HCT116 (cell line): ENCODE data around the gene KCNK18. TPM values are rescaled to one million over a fixed set of nuclear protein-coding genes. Genes with fewer than 3 reads are reported as not detected.

Source experiments
- ATAC-seq: fragments of 200-7000 bp; cut with Tn5 transposase; 2 replicates; pipeline ENCODE4 v1.9.1; 2020; ENCODE audit warnings: mild to moderate bottlenecking, moderate library complexity
- BruUV-seq: library from RNA; stranded (reverse); fragments of 400-500 nt; replicated peaks from 2 replicates; lab custom pipeline; 2021; lab: Mats Ljungman, UMichigan
- CTCF ChIA-PET: fragments of 300-600 bp; sonication (Branson Sonifier 250); formaldehyde crosslinking; loops from one replicate; lab custom pipeline; 2021; ENCODE audit warnings: antibody characterized with exemption; lab: Charles Lee
- POLR2A ChIA-PET: fragments of 300-600, 350-600 bp; sonication (Branson Sonifier 250); formaldehyde crosslinking; loops from one replicate; lab custom pipeline; 2021; ENCODE audit warnings: antibody characterized with exemption; lab: Charles Lee
- RAD21 ChIA-PET, 2 experiments: fragments of 300-600 bp; sonication (Branson Sonifier 250); formaldehyde crosslinking; loops; one replicate each; lab custom pipeline; 2023; ENCODE audit warnings: low total read pairs in 2 of 2; ENCODE audit not compliant: uncharacterized antibody in 2 of 2, unreplicated experiment in 2 of 2, low non-redundant PET in 1 of 2; lab: Charles Lee
- DNase-seq: peaks from one replicate; pipeline ENCODE4 v3.0.0-alpha.2; 2010; ENCODE audit warnings: low read depth, low spot score
- H2AFZ ChIP-seq: fragments of 200-600 bp; shearing (Covaris generic), sonication (generic); 2 replicates; pipeline ENCODE4 v1.6.1; 2017; ENCODE audit warnings: low read depth, mixed run types, mixed read lengths, antibody characterized with exemption, low read length; ENCODE audit not compliant: poor library complexity, severe bottlenecking
- H3K27ac ChIP-seq: 2 replicates; pipeline ENCODE4 v1.5.1; 2012; ENCODE audit warnings: low read depth, low read length
- H3K27me3 ChIP-seq: fragments of 200-600 bp; sonication (generic); 2 replicates; pipeline ENCODE4 v1.6.1; 2016; ENCODE audit warnings: mixed run types, low read length, mixed read lengths; ENCODE audit not compliant: insufficient read depth
- H3K36me3 ChIP-seq, 2 experiments: fragments of 200-500 bp in 1 of 2; fragments of 200-600 bp in 1 of 2; sonication (Bioruptor generic) in 1 of 2; sonication (generic) in 1 of 2; 2 replicates each; pipeline versions ENCODE4 v1.5.1 to v1.6.1; 2014 to 2016; ENCODE audit warnings: low read length in 2 of 2, inconsistent platforms in 1 of 2, mixed read lengths in 1 of 2, mixed run types in 1 of 2; ENCODE audit not compliant: insufficient read depth in 2 of 2, control insufficient read depth in 1 of 2
- H3K4me1 ChIP-seq, 2 experiments: fragments of 200-600 bp in 1 of 2; sonication (generic) in 1 of 2; 2 replicates each; pipeline versions ENCODE4 v1.5.1 to v1.6.1; 2012 to 2017; ENCODE audit warnings: low read length in 2 of 2, inconsistent platforms in 1 of 2, mild to moderate bottlenecking in 1 of 2, mixed read lengths in 1 of 2, mixed run types in 1 of 2, moderate library complexity in 1 of 2; ENCODE audit not compliant: insufficient read depth in 2 of 2, control insufficient read depth in 1 of 2
- H3K4me2 ChIP-seq: fragments of 200-600 bp; sonication (generic); 2 replicates; pipeline ENCODE4 v1.6.1; 2017; ENCODE audit warnings: mixed run types, low read length, mixed read lengths
- H3K4me3 ChIP-seq, 2 experiments: fragments of 200-600 bp in 1 of 2; sonication (generic) in 1 of 2; replicated peaks in 1 of 2; 2 replicates each; pipeline ENCODE4 v1.5.1; 2011 to 2016; ENCODE audit warnings: low read length in 2 of 2, control low read depth in 1 of 2, low read depth in 1 of 2, mild to moderate bottlenecking in 1 of 2, mixed read lengths in 1 of 2, mixed run types in 1 of 2
- H3K79me2 ChIP-seq: fragments of 200-600 bp; sonication (generic); 2 replicates; pipeline ENCODE4 v1.6.1; 2017; ENCODE audit warnings: mild to moderate bottlenecking, mixed run types, low read length, moderate library complexity, mixed read lengths; ENCODE audit not compliant: insufficient read depth
- H3K9ac ChIP-seq: fragments of 200-600 bp; sonication (generic); 2 replicates; pipeline ENCODE4 v1.6.1; 2016; ENCODE audit warnings: low read length, mixed read lengths
- H3K9me2 ChIP-seq: fragments of 200-600 bp; sonication (generic), shearing (Covaris generic); 2 replicates; pipeline ENCODE4 v1.6.1; 2017; ENCODE audit warnings: mixed run types, mild to moderate bottlenecking, moderate library complexity; ENCODE audit not compliant: insufficient read depth
- H3K9me3 ChIP-seq, 2 experiments: fragments of 200-500 bp in 1 of 2; fragments of 200-600 bp in 1 of 2; sonication (Bioruptor generic) in 1 of 2; sonication (generic) in 1 of 2; 2 replicates each; pipeline ENCODE4 v1.6.1; 2014 to 2017; ENCODE audit warnings: low read length in 2 of 2, mixed read lengths in 2 of 2, inconsistent platforms in 1 of 2, low read depth in 1 of 2, mild to moderate bottlenecking in 1 of 2, mixed run types in 1 of 2, moderate library complexity in 1 of 2; ENCODE audit not compliant: control insufficient read depth in 1 of 2, insufficient read depth in 1 of 2
- H4K20me1 ChIP-seq: fragments of 200-600 bp; sonication (generic), shearing (Covaris generic); 2 replicates; pipeline ENCODE4 v1.6.1; 2017; ENCODE audit warnings: mixed run types, mild to moderate bottlenecking, moderate library complexity; ENCODE audit not compliant: insufficient read depth
- FOSL1 ChIP-seq: IDR thresholded peaks from 2 replicates; pipeline ENCODE4 v1.6.1; 2012; ENCODE audit warnings: low read depth
- JUND ChIP-seq: IDR thresholded peaks from 2 replicates; pipeline ENCODE4 v1.6.1; 2012
- POLR2A ChIP-seq: IDR thresholded peaks from 2 replicates; pipeline ENCODE4 v1.7.0; 2011; ENCODE audit warnings: borderline replicate concordance; ENCODE audit not compliant: insufficient read depth, insufficient read length; ENCODE audit errors: extremely low read depth
- POLR2AphosphoS5 ChIP-seq: IDR thresholded peaks from 2 replicates; pipeline ENCODE4 v1.6.1; 2011; ENCODE audit warnings: mild to moderate bottlenecking, low read depth, low read length, moderate library complexity
- RAD21 ChIP-seq: IDR thresholded peaks from 2 replicates; pipeline ENCODE4 v1.6.1; 2012; ENCODE audit warnings: low read depth, mild to moderate bottlenecking
- SIN3A ChIP-seq: IDR thresholded peaks from 2 replicates; pipeline ENCODE4 v1.6.1; 2012; ENCODE audit warnings: low read depth
- SRF ChIP-seq: IDR thresholded peaks from 2 replicates; pipeline ENCODE4 v1.6.1; 2012; ENCODE audit warnings: low read depth
- TCF7L2 ChIP-seq: IDR thresholded peaks from 2 replicates; pipeline ENCODE4 v1.7.0; 2011; ENCODE audit warnings: borderline replicate concordance, inconsistent platforms; ENCODE audit not compliant: insufficient read depth, insufficient read length; ENCODE audit errors: extremely low read depth
- YY1 ChIP-seq: IDR thresholded peaks from 2 replicates; pipeline ENCODE4 v1.6.1; 2011; ENCODE audit warnings: low read length, low read depth, moderate library complexity, mild to moderate bottlenecking; ENCODE audit not compliant: insufficient replicate concordance; ENCODE audit errors: extremely low read depth
- ZFX ChIP-seq: fragments of 450-650 bp; IDR thresholded peaks from 2 replicates; pipeline ENCODE4 v1.6.1; 2017
- intact Hi-C: fragments of 100-400 bp; cut with micrococcal nuclease; formaldehyde crosslinking; loops from 2 replicates; pipeline ENCODE4 v1.10.0; 2022
- total RNA-seq: library from RNA; stranded (reverse); gene quantifications from one replicate; pipeline ENCODE4 v1.2.1, GENCODE V29; 2021; ENCODE audit not compliant: unreplicated experiment
- TF ChIP-seq, protein P1 (sequence below), 3 experiments: fragments of 200-600 bp in 1 of 3; sonication (generic) in 1 of 3; IDR thresholded peaks in 2 of 3; conservative IDR thresholded peaks in 1 of 3; 2 replicates each; pipeline ENCODE4 v1.5.1; 2012 to 2017; ENCODE audit warnings: low read depth in 2 of 3, low read length in 2 of 3, antibody characterized with exemption in 1 of 3, borderline replicate concordance in 1 of 3, control low read depth in 1 of 3, mild to moderate bottlenecking in 1 of 3, mixed read lengths in 1 of 3, mixed run types in 1 of 3, moderate library complexity in 1 of 3; ENCODE audit not compliant: insufficient read depth in 1 of 3
- TF ChIP-seq, protein P2 (sequence below): IDR thresholded peaks from 2 replicates; pipeline ENCODE4 v1.6.1; 2012; ENCODE audit warnings: low read depth

The KCNK18 gene
- total RNA-seq, 1 experiment from 2014 or later, result not detected

DNA sequence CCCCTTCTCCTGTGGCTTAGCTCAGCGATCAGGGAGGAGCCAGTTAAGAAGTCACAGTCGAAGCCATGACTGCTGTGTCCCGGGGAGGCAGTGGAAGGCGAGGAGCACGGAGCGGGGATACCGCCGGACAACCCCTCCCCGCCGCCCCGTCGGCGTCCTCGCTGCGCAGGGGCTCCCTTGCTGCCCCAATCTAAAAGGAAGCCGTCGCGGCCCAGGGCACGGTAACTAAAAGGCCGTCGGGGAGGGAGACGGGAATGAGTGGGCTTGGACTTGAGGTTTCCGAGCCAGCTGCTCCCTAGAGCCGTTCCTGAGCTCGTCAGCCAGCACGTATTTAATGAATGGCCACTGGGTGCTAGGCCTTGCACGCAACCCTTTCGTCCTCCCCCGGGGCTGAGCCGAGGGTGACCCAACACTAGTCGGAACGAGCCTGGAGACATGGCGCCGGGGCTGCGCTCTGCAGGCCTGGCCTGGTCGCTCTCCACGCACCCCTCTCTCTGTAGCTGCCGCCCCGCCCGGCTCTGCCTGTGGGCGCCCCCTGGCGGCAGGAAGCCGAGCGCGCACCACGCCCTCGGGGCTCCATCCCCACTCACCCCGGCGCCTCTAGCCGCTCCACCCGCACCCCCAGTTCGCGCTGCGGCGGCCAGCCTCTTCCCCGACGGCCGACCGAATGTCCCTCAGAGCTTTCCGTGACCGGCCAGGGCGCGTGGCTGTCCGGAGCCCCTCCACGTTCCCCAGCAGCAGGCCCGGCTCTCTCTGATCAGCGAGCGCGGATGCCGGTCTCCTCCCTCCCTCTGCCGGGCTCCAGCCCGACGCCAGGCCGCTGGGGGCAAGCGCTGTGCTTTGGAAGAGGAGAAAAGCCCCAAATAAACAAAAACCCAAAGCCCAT lies 29.3 kb upstream of the KCNK18 start:
- CTCF ChIA-PET, result interaction anchor here (0.6 to 17.7 kb wide), 24 partner anchors 8 to 533 kb away, joined by 3 to 629 read pairs (median 4); no protein-coding TSS in a partner anchor

More for the DNA sequence above, 29.3 kb upstream of the KCNK18 start:
- peak; percentile 91 for ATAC-seq
- H3K9me3 ChIP-seq, result no peaks in the 10 kb centered on the region
- no peaks in the 10 kb centered on the region for H3K79me2 ChIP-seq
- TF ChIP-seq ZFX, result peak; percentile 75; the same call in 1 of the 2 replicates
- TF ChIP-seq, protein P1, sequence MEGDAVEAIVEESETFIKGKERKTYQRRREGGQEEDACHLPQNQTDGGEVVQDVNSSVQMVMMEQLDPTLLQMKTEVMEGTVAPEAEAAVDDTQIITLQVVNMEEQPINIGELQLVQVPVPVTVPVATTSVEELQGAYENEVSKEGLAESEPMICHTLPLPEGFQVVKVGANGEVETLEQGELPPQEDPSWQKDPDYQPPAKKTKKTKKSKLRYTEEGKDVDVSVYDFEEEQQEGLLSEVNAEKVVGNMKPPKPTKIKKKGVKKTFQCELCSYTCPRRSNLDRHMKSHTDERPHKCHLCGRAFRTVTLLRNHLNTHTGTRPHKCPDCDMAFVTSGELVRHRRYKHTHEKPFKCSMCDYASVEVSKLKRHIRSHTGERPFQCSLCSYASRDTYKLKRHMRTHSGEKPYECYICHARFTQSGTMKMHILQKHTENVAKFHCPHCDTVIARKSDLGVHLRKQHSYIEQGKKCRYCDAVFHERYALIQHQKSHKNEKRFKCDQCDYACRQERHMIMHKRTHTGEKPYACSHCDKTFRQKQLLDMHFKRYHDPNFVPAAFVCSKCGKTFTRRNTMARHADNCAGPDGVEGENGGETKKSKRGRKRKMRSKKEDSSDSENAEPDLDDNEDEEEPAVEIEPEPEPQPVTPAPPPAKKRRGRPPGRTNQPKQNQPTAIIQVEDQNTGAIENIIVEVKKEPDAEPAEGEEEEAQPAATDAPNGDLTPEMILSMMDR (IDR thresholded peaks at IDR 0.05 in 2 of 3, conservative IDR thresholded peaks at IDR 0.05 in 1 of 3; ENCODE audit: borderline replicate concordance in 1 of 3, insufficient read depth in 1 of 3, low read depth in 2 of 3, low read length in 2 of 3), result peak; percentile 78 to 97 (median 96)
- TF ChIP-seq, protein P2, sequence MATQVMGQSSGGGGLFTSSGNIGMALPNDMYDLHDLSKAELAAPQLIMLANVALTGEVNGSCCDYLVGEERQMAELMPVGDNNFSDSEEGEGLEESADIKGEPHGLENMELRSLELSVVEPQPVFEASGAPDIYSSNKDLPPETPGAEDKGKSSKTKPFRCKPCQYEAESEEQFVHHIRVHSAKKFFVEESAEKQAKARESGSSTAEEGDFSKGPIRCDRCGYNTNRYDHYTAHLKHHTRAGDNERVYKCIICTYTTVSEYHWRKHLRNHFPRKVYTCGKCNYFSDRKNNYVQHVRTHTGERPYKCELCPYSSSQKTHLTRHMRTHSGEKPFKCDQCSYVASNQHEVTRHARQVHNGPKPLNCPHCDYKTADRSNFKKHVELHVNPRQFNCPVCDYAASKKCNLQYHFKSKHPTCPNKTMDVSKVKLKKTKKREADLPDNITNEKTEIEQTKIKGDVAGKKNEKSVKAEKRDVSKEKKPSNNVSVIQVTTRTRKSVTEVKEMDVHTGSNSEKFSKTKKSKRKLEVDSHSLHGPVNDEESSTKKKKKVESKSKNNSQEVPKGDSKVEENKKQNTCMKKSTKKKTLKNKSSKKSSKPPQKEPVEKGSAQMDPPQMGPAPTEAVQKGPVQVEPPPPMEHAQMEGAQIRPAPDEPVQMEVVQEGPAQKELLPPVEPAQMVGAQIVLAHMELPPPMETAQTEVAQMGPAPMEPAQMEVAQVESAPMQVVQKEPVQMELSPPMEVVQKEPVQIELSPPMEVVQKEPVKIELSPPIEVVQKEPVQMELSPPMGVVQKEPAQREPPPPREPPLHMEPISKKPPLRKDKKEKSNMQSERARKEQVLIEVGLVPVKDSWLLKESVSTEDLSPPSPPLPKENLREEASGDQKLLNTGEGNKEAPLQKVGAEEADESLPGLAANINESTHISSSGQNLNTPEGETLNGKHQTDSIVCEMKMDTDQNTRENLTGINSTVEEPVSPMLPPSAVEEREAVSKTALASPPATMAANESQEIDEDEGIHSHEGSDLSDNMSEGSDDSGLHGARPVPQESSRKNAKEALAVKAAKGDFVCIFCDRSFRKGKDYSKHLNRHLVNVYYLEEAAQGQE, result no peak
- peak; percentile 75 for TF ChIP-seq RAD21
- TF ChIP-seq YY1, result peak; percentile 69
- no peak for TF ChIP-seq SIN3A
- TF ChIP-seq POLR2AphosphoS5, result 0 out of 2 replicates have a peak, but pooled peaks have one; percentile 15
- no peak for TF ChIP-seq SRF
- TF ChIP-seq JUND, result no peak
- TF ChIP-seq TCF7L2, result peak; percentile 93
- TF ChIP-seq FOSL1, result no peak
- peak; percentile 22 for TF ChIP-seq POLR2A
- POLR2A ChIA-PET, result interaction anchor here (1.0 kb wide), 1 partner anchor 381 kb away, joined by 4 read pairs; no protein-coding TSS in a partner anchor
- no peak overlapping the region for H3K27ac ChIP-seq
- peak overlapping the region; percentile 88 for H2AFZ ChIP-seq
- no peak overlapping the region for H3K9ac ChIP-seq
- no peaks in the 10 kb centered on the region for H3K36me3 ChIP-seq
- no TSS peak for BruUV-seq
- RAD21 ChIA-PET, result interaction anchor here (1.8 to 4.8 kb wide), 2 partner anchors 371 kb away, joined by 10 to 30 read pairs; no protein-coding TSS in a partner anchor
- H3K4me3 ChIP-seq, result peak overlapping the region in 1 of 2 experiments; percentile 34; a peak in 2 of 4 replicates
- peaks cover 2 to 24% of the 10 kb centered on the region in 2 experiments; a peak in 3 of 4 replicates for H3K4me1 ChIP-seq
- H3K9me2 ChIP-seq, result no peaks in the 10 kb centered on the region
- peaks cover 13% of the 10 kb centered on the region; the same call in 1 of the 2 replicates for H3K27me3 ChIP-seq
- H4K20me1 ChIP-seq, result no peaks in the 10 kb centered on the region
- H3K4me2 ChIP-seq, result peak overlapping the region; percentile 70
- no peak for DNase-seq
- intact Hi-C loops, result loop anchor here (1.0 to 5.0 kb wide), 4 partner anchors 56 to 371 kb away; partner anchors contain the start of gene SHTN1
